GM23338 (cell line): ENCODE results near the gene ZNF284. TPM values are rescaled to one million over a fixed set of nuclear protein-coding genes. Genes with fewer than 3 reads are reported as not detected.

Source experiments
- ATAC-seq: fragments of 200-7000 bp; cut with Tn5 transposase; 3 replicates; pipeline ENCODE4 v1.9.1; 2020
- DNase-seq: peaks from one replicate; pipeline ENCODE4 v3.0.0-alpha.2; 2015; ENCODE audit warnings: low spot score
- H2AFZ ChIP-seq: fragments of 200-600 bp; sonication (generic); 2 replicates; pipeline ENCODE4 v1.8.0; 2016; ENCODE audit warnings: antibody characterized with exemption, mild to moderate bottlenecking, moderate library complexity
- H3F3A ChIP-seq: fragments of 200-600 bp; sonication (generic); replicated peaks from 2 replicates; pipeline ENCODE4 v1.8.0; 2017; ENCODE audit warnings: antibody characterized with exemption, mixed run types, low read depth
- H3K27ac ChIP-seq: fragments of 200-600 bp; sonication (generic); 2 replicates; pipeline ENCODE4 v1.6.1; 2016; ENCODE audit warnings: low read depth
- H3K27me3 ChIP-seq: fragments of 200-600 bp; sonication (generic); 2 replicates; pipeline ENCODE4 v1.8.0; 2016; ENCODE audit warnings: mild to moderate bottlenecking, mixed run types, moderate library complexity; ENCODE audit not compliant: insufficient read depth
- H3K36me3 ChIP-seq: fragments of 200-600 bp; sonication (generic); 2 replicates; pipeline ENCODE4 v1.8.0; 2016; ENCODE audit warnings: mild to moderate bottlenecking; ENCODE audit not compliant: insufficient read depth
- H3K4me1 ChIP-seq: fragments of 200-600 bp; sonication (generic); 2 replicates; pipeline ENCODE4 v1.8.0; 2016; ENCODE audit warnings: mild to moderate bottlenecking, moderate library complexity; ENCODE audit not compliant: insufficient read depth
- H3K4me2 ChIP-seq: fragments of 200-600 bp; sonication (generic); 2 replicates; pipeline ENCODE4 v1.7.1; 2017; ENCODE audit warnings: mixed run types
- H3K4me3 ChIP-seq: fragments of 200-600 bp; sonication (generic); 2 replicates; pipeline ENCODE4 v1.6.1; 2016; ENCODE audit warnings: mixed run types
- H3K79me2 ChIP-seq: fragments of 200-600 bp; sonication (generic); replicated peaks from 2 replicates; pipeline ENCODE4 v1.8.0; 2017; ENCODE audit warnings: mild to moderate bottlenecking; ENCODE audit not compliant: insufficient read depth
- H3K9me2 ChIP-seq: fragments of 200-600 bp; sonication (generic); 2 replicates; pipeline ENCODE4 v1.8.0; 2017; ENCODE audit not compliant: insufficient read depth
- H4K20me1 ChIP-seq: fragments of 200-600 bp; sonication (generic); replicated peaks from 2 replicates; pipeline ENCODE4 v1.8.0; 2017; ENCODE audit warnings: mild to moderate bottlenecking; ENCODE audit not compliant: insufficient read depth
- H3K27ac Mint-ChIP-seq: 2 replicates; pipeline ENCODE4 v1.8.0; 2020; ENCODE audit warnings: inconsistent platforms, mild to moderate bottlenecking, moderate library complexity, mixed read lengths
- H3K27me3 Mint-ChIP-seq: 3 replicates; pipeline ENCODE4 v1.8.0; 2022; ENCODE audit warnings: low read depth, mild to moderate bottlenecking, moderate library complexity, mixed read lengths, inconsistent platforms; ENCODE audit not compliant: insufficient read depth, poor library complexity
- H3K36me3 Mint-ChIP-seq: 3 replicates; pipeline ENCODE4 v1.8.0; 2021; ENCODE audit warnings: low read depth, mild to moderate bottlenecking, inconsistent platforms, moderate library complexity, mixed read lengths
- H3K4me1 Mint-ChIP-seq: 3 replicates; pipeline ENCODE4 v1.8.0; 2020; ENCODE audit warnings: mild to moderate bottlenecking, inconsistent platforms, mixed read lengths
- H3K4me3 Mint-ChIP-seq: 3 replicates; pipeline ENCODE4 v1.8.0; 2021; ENCODE audit warnings: moderate library complexity, mild to moderate bottlenecking, inconsistent platforms, mixed read lengths
- H3K9me3 Mint-ChIP-seq: 3 replicates; pipeline ENCODE4 v1.8.0; 2020; ENCODE audit warnings: moderate library complexity, mild to moderate bottlenecking, inconsistent platforms, mixed read lengths
- CREB1 ChIP-seq: fragments of 250-450 bp; sonication (Bioruptor Pico); IDR thresholded peaks from 2 replicates; pipeline ENCODE4 v1.5.0; 2020; ENCODE audit warnings: low read depth, mild to moderate bottlenecking, moderate library complexity
- EZH2 ChIP-seq: fragments of 200-600 bp; sonication (generic); IDR thresholded peaks from one replicate; pipeline ENCODE4 v1.8.0; 2017; ENCODE audit warnings: antibody characterized with exemption, mild to moderate bottlenecking, low read depth; ENCODE audit not compliant: unreplicated experiment
- EZH2phosphoT487 ChIP-seq: fragments of 200-600 bp; sonication (generic); IDR thresholded peaks from one replicate; pipeline ENCODE4 v1.8.1; 2018; ENCODE audit warnings: antibody characterized with exemption; ENCODE audit not compliant: unreplicated experiment
- JUNB ChIP-seq: IDR thresholded peaks from one replicate; pipeline ENCODE4 v1.6.1; 2016; ENCODE audit warnings: antibody characterized with exemption; ENCODE audit not compliant: unreplicated experiment
- NANOG ChIP-seq: IDR thresholded peaks from 2 replicates; pipeline ENCODE4 v1.6.1; 2016; ENCODE audit warnings: antibody characterized with exemption, borderline replicate concordance
- POLR2AphosphoS5 ChIP-seq: IDR thresholded peaks from 2 replicates; pipeline ENCODE4 v1.6.1; 2016; ENCODE audit warnings: antibody characterized with exemption, low read depth
- ZNF114 ChIP-seq: fragments of 250-450 bp; sonication (Bioruptor Pico); IDR thresholded peaks from 2 replicates; pipeline ENCODE4 v1.5.0; 2020; ENCODE audit warnings: mild to moderate bottlenecking, moderate library complexity
- ZNF331 ChIP-seq: fragments of 250-450 bp; sonication (Bioruptor Pico); IDR thresholded peaks from 2 replicates; pipeline ENCODE4 v1.5.0; 2020; ENCODE audit warnings: low read depth, mild to moderate bottlenecking, moderate library complexity
- polyA plus RNA-seq: library from polyadenylated mRNA; unstranded; fragments of >200 nt; fragmentation: Nextera tagmentation; extraction: Ambion mirVana; gene quantifications from 2 replicates; pipeline ENCODE4 v1.2.1, GENCODE V29; 2016
- total RNA-seq: library from RNA; depleted of rRNA; stranded (reverse); fragments of >200 nt; shearing (Covaris generic); gene quantifications from 2 replicates; pipeline ENCODE4 v1.2.3, GENCODE V29; 2014
- TF ChIP-seq, protein P1 (sequence below), 2 experiments: fragments of 200-600 bp in 1 of 2; sonication (generic) in 1 of 2; conservative IDR thresholded peaks; 2 replicates each; pipeline versions ENCODE4 v1.5.1 to v1.6.1; 2016 to 2017; ENCODE audit warnings: antibody characterized with exemption in 2 of 2, low read depth in 2 of 2, mild to moderate bottlenecking in 2 of 2, moderate library complexity in 1 of 2
- TF ChIP-seq, protein P2 (sequence below): fragments of 250-450 bp; sonication (Bioruptor Pico); IDR thresholded peaks from 2 replicates; pipeline ENCODE4 v1.5.0; 2020; ENCODE audit warnings: mild to moderate bottlenecking, moderate library complexity
- TF ChIP-seq, protein P3 (sequence below): IDR thresholded peaks from one replicate; pipeline ENCODE4 v1.6.1; 2018; ENCODE audit warnings: antibody characterized with exemption; ENCODE audit not compliant: unreplicated experiment
- TF ChIP-seq, protein P4 (sequence below): IDR thresholded peaks from 2 replicates; pipeline ENCODE4 v1.6.1; 2016; ENCODE audit warnings: antibody characterized with exemption

The ZNF284 gene
- total and polyA plus RNA-seq, 2 experiments from 2014 or later: 1.4 to 3.1 TPM

GRCh38 chr19:44112802-44113137 is 40.8 kb downstream of the ZNF284 start:
- Histone ChIP-seq H2AFZ (no peak overlapping the region), H3K36me3 (peaks cover 8% of the 10 kb centered on the region), H3K4me2 (peak overlapping the region; percentile 73), H3K27me3 (no peaks in the 10 kb centered on the region), H3K27ac (peak overlapping the region; percentile 67), H3K79me2 (peaks cover 31% of the 10 kb centered on the region), H3K4me3 (peak overlapping the region; percentile 63), H3F3A (no peaks in the 10 kb centered on the region), H4K20me1 (no peaks in the 10 kb centered on the region), H3K4me1 (no peaks in the 10 kb centered on the region), H3K9me2 (no peaks in the 10 kb centered on the region)
- ATAC-seq: peak; percentile 4; the same call in 2 of the 3 replicates
- Mint-ChIP-seq H3K9me3 (peaks cover 41% of the 10 kb centered on the region), H3K27ac (peak overlapping the region; percentile 96), H3K4me3 (peak overlapping the region; percentile 97), H3K27me3 (peaks cover 4% of the 10 kb centered on the region), H3K36me3 (peaks cover 50% of the 10 kb centered on the region), H3K4me1 (no peaks in the 10 kb centered on the region)
- DNase-seq: peak; percentile 2
- no peak for TF ChIP-seq CREB1 (CRISPR knock-in tag)
- no peak for TF ChIP-seq JUNB
- TF ChIP-seq POLR2AphosphoS5: no peak; the same call in 1 of the 2 replicates
- TF ChIP-seq, protein P1, sequence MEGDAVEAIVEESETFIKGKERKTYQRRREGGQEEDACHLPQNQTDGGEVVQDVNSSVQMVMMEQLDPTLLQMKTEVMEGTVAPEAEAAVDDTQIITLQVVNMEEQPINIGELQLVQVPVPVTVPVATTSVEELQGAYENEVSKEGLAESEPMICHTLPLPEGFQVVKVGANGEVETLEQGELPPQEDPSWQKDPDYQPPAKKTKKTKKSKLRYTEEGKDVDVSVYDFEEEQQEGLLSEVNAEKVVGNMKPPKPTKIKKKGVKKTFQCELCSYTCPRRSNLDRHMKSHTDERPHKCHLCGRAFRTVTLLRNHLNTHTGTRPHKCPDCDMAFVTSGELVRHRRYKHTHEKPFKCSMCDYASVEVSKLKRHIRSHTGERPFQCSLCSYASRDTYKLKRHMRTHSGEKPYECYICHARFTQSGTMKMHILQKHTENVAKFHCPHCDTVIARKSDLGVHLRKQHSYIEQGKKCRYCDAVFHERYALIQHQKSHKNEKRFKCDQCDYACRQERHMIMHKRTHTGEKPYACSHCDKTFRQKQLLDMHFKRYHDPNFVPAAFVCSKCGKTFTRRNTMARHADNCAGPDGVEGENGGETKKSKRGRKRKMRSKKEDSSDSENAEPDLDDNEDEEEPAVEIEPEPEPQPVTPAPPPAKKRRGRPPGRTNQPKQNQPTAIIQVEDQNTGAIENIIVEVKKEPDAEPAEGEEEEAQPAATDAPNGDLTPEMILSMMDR (conservative IDR thresholded peaks at IDR 0.05; ENCODE audit: low read depth in 2 of 2): no peak
- TF ChIP-seq, protein P2, sequence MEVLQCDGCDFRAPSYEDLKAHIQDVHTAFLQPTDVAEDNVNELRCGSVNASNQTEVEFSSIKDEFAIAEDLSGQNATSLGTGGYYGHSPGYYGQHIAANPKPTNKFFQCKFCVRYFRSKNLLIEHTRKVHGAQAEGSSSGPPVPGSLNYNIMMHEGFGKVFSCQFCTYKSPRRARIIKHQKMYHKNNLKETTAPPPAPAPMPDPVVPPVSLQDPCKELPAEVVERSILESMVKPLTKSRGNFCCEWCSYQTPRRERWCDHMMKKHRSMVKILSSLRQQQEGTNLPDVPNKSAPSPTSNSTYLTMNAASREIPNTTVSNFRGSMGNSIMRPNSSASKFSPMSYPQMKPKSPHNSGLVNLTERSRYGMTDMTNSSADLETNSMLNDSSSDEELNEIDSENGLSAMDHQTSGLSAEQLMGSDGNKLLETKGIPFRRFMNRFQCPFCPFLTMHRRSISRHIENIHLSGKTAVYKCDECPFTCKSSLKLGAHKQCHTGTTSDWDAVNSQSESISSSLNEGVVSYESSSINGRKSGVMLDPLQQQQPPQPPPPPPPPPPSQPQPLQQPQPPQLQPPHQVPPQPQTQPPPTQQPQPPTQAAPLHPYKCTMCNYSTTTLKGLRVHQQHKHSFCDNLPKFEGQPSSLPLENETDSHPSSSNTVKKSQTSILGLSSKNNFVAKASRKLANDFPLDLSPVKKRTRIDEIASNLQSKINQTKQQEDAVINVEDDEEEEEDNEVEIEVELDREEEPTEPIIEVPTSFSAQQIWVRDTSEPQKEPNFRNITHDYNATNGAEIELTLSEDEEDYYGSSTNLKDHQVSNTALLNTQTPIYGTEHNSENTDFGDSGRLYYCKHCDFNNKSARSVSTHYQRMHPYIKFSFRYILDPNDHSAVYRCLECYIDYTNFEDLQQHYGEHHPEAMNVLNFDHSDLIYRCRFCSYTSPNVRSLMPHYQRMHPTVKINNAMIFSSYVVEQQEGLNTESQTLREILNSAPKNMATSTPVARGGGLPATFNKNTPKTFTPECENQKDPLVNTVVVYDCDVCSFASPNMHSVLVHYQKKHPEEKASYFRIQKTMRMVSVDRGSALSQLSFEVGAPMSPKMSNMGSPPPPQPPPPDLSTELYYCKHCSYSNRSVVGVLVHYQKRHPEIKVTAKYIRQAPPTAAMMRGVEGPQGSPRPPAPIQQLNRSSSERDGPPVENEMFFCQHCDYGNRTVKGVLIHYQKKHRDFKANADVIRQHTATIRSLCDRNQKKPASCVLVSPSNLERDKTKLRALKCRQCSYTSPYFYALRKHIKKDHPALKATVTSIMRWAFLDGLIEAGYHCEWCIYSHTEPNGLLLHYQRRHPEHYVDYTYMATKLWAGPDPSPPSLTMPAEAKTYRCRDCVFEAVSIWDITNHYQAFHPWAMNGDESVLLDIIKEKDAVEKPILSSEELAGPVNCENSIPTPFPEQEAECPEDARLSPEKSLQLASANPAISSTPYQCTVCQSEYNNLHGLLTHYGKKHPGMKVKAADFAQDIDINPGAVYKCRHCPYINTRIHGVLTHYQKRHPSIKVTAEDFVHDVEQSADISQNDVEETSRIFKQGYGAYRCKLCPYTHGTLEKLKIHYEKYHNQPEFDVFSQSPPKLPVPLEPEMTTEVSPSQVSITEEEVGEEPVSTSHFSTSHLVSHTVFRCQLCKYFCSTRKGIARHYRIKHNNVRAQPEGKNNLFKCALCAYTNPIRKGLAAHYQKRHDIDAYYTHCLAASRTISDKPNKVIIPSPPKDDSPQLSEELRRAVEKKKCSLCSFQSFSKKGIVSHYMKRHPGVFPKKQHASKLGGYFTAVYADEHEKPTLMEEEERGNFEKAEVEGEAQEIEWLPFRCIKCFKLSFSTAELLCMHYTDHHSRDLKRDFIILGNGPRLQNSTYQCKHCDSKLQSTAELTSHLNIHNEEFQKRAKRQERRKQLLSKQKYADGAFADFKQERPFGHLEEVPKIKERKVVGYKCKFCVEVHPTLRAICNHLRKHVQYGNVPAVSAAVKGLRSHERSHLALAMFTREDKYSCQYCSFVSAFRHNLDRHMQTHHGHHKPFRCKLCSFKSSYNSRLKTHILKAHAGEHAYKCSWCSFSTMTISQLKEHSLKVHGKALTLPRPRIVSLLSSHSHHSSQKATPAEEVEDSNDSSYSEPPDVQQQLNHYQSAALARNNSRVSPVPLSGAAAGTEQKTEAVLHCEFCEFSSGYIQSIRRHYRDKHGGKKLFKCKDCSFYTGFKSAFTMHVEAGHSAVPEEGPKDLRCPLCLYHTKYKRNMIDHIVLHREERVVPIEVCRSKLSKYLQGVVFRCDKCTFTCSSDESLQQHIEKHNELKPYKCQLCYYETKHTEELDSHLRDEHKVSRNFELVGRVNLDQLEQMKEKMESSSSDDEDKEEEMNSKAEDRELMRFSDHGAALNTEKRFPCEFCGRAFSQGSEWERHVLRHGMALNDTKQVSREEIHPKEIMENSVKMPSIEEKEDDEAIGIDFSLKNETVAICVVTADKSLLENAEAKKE (CRISPR knock-in tag): no peak
- TF ChIP-seq, protein P3, sequence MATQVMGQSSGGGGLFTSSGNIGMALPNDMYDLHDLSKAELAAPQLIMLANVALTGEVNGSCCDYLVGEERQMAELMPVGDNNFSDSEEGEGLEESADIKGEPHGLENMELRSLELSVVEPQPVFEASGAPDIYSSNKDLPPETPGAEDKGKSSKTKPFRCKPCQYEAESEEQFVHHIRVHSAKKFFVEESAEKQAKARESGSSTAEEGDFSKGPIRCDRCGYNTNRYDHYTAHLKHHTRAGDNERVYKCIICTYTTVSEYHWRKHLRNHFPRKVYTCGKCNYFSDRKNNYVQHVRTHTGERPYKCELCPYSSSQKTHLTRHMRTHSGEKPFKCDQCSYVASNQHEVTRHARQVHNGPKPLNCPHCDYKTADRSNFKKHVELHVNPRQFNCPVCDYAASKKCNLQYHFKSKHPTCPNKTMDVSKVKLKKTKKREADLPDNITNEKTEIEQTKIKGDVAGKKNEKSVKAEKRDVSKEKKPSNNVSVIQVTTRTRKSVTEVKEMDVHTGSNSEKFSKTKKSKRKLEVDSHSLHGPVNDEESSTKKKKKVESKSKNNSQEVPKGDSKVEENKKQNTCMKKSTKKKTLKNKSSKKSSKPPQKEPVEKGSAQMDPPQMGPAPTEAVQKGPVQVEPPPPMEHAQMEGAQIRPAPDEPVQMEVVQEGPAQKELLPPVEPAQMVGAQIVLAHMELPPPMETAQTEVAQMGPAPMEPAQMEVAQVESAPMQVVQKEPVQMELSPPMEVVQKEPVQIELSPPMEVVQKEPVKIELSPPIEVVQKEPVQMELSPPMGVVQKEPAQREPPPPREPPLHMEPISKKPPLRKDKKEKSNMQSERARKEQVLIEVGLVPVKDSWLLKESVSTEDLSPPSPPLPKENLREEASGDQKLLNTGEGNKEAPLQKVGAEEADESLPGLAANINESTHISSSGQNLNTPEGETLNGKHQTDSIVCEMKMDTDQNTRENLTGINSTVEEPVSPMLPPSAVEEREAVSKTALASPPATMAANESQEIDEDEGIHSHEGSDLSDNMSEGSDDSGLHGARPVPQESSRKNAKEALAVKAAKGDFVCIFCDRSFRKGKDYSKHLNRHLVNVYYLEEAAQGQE: no peak
- TF ChIP-seq, protein P4, sequence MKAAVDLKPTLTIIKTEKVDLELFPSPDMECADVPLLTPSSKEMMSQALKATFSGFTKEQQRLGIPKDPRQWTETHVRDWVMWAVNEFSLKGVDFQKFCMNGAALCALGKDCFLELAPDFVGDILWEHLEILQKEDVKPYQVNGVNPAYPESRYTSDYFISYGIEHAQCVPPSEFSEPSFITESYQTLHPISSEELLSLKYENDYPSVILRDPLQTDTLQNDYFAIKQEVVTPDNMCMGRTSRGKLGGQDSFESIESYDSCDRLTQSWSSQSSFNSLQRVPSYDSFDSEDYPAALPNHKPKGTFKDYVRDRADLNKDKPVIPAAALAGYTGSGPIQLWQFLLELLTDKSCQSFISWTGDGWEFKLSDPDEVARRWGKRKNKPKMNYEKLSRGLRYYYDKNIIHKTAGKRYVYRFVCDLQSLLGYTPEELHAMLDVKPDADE: no peak
- no peak for TF ChIP-seq ZNF114 (CRISPR knock-in tag)
- TF ChIP-seq EZH2: no peak
- TF ChIP-seq EZH2phosphoT487: no peak
- no peak for TF ChIP-seq ZNF331 (CRISPR knock-in tag)
- no peak for TF ChIP-seq NANOG
